ENCODE measurements around the gene B4GALNT4. TPM values are rescaled to one million over a fixed set of nuclear protein-coding genes. Genes with fewer than 3 reads are reported as not detected.
"Not testable (repeated sequence)": the region's sequence is repeated elsewhere in the genome, so short reads cannot be mapped to it uniquely, and the experiment has no call there.

The B4GALNT4 gene, protein sequence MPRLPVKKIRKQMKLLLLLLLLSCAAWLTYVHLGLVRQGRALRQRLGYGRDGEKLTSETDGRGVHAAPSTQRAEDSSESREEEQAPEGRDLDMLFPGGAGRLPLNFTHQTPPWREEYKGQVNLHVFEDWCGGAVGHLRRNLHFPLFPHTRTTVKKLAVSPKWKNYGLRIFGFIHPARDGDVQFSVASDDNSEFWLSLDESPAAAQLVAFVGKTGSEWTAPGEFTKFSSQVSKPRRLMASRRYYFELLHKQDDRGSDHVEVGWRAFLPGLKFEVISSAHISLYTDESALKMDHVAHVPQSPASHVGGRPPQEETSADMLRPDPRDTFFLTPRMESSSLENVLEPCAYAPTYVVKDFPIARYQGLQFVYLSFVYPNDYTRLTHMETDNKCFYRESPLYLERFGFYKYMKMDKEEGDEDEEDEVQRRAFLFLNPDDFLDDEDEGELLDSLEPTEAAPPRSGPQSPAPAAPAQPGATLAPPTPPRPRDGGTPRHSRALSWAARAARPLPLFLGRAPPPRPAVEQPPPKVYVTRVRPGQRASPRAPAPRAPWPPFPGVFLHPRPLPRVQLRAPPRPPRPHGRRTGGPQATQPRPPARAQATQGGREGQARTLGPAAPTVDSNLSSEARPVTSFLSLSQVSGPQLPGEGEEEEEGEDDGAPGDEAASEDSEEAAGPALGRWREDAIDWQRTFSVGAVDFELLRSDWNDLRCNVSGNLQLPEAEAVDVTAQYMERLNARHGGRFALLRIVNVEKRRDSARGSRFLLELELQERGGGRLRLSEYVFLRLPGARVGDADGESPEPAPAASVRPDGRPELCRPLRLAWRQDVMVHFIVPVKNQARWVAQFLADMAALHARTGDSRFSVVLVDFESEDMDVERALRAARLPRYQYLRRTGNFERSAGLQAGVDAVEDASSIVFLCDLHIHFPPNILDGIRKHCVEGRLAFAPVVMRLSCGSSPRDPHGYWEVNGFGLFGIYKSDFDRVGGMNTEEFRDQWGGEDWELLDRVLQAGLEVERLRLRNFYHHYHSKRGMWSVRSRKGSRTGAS
- total RNA-seq (2014; rRNA removed; shearing (Covaris generic)) = 2.8 and 9.4 TPM in 2 replicates

DNA sequence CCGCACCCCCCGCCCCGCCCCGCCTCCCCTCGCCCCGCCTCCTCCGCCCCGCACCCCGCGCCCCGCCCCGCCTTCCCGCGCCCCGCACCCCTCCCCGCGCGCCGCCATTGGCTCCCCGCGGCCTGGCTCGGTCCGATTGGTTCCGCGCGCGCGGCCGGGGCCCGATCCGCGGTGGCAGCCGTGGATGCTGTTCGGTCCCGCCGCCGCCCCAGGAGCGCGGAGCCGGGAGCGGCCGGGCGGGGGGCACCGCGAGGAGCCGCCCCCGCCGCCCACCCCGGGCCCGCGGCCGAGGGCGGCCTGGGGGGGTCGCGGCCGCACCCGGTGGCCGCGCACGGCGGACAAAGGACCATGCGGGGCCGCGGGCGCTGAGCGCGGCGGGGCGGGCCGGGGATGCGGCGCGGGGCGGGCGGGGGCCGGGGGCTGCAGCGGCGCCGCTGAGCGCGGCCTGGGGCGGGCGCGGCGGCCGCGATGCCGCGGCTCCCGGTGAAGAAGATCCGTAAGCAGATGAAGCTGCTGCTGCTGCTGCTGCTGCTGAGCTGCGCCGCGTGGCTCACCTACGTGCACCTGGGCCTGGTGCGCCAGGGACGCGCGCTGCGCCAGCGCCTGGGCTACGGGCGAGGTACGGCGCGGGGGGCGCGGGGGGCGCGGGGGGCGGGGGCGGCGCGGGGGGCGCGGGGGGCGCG is at the start of gene B4GALNT4:
Gene B4GALNT4, plus strand, starts transcription at position 164 of the 683 bp plus-strand sequence. Its CDS starts 305 bp downstream, at position 469.
- DNase-seq (ENCODE audit: low read depth) = no peak

DNA sequence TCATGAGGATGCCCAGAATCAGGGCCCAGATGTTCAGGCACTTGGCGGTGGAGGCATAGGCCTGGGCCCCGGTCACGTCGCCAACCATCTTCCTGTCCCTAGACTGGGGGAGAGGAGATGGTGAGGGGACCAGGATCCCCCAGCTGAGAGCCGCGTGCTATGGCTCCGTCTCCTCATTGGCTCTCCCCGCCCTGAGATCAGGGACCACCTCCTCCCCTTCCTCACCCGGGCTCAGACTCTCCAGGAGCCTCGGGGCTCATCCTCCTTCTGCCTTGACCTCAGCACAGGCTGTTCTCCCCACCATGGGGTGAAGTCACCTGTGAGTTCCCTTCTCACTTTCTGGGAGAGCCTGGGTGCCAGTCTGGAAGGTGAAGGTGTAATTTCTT is 49.4 kb upstream of the B4GALNT4 start:
- DNase-seq (ENCODE audit: low read depth) = not testable (repeated sequence)

- DNase-seq (ENCODE audit: low read depth) = no peak
Measured at GRCh38 chr11:324156-324555, 45.1 kb upstream of the B4GALNT4 start.

GRCh38 chr11:324593-325517 is 44.4 kb upstream of the B4GALNT4 start:
- DNase-seq (ENCODE audit: low read depth) = not testable (repeated sequence)

- DNase-seq (ENCODE audit: low read depth) = no peak
Measured at GRCh38 chr11:325796-326591, 43.3 kb upstream of the B4GALNT4 start.

- no peak for DNase-seq (ENCODE audit: low read depth)
Measured at GRCh38 chr11:326592-326841, 42.8 kb upstream of the B4GALNT4 start.

GRCh38 chr11:326842-327580 is 42.3 kb upstream of the B4GALNT4 start:
- DNase-seq (ENCODE audit: low read depth) = no peak

DNA sequence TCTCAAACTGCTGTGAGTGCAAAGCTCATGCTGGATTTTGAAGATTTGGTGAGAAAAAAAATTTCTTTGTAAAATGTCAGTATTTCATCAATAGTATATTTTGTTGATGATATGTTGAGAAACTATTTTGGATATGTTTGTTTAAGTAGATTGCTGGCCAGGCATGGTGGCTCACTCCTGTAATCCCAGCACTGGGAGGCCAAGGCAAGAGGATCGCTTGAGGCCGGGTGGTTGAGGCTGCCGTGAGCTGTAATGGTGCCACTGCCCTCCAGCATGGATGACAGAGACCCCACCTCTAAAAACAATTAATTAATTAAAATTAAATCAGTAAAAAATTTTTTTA is 41.7 kb upstream of the B4GALNT4 start:
- no peak for DNase-seq (ENCODE audit: low read depth)

GRCh38 chr11:328012-328411 is 41.3 kb upstream of the B4GALNT4 start:
- no peak for DNase-seq (ENCODE audit: low read depth)

DNA sequence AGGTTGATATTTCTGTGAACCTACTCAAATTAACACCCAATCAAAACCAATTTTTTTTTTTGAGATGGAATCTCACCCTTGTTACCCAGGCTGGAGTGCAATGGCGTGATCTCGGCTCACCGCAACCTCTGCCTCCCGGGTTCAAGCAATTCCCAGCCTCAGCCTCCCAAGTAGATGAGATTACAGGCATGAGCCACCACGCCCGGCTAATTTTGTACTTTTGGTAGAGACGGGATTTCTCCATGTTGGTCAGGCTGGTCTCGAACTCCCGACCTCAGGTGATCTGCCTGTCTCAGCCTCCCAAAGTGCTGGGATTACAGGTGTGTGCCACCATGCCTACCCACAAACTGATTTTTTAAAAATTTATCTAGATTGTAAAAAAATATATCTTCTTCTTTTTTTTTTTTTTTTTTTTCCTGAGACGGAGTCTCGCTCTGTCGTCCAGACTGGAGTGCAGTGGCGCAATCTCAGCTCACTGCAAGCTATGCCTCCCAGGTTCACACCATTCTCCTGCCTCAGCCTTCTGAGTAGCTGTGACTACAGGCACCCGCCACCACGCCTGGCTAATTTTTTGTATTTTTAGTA is 40.7 kb upstream of the B4GALNT4 start:
- not testable (repeated sequence) for DNase-seq (ENCODE audit: low read depth)

- DNase-seq (ENCODE audit: low read depth) = no peak
Measured at GRCh38 chr11:329886-330253, 39.4 kb upstream of the B4GALNT4 start.

GRCh38 chr11:330307-330693 is 39.0 kb upstream of the B4GALNT4 start:
- no peak for DNase-seq (ENCODE audit: low read depth)

GRCh38 chr11:330694-331357 is 38.5 kb upstream of the B4GALNT4 start:
- DNase-seq (ENCODE audit: low read depth) = no peak

- no peak for DNase-seq (ENCODE audit: low read depth)
Measured at GRCh38 chr11:331358-332060, 37.8 kb upstream of the B4GALNT4 start.

DNA sequence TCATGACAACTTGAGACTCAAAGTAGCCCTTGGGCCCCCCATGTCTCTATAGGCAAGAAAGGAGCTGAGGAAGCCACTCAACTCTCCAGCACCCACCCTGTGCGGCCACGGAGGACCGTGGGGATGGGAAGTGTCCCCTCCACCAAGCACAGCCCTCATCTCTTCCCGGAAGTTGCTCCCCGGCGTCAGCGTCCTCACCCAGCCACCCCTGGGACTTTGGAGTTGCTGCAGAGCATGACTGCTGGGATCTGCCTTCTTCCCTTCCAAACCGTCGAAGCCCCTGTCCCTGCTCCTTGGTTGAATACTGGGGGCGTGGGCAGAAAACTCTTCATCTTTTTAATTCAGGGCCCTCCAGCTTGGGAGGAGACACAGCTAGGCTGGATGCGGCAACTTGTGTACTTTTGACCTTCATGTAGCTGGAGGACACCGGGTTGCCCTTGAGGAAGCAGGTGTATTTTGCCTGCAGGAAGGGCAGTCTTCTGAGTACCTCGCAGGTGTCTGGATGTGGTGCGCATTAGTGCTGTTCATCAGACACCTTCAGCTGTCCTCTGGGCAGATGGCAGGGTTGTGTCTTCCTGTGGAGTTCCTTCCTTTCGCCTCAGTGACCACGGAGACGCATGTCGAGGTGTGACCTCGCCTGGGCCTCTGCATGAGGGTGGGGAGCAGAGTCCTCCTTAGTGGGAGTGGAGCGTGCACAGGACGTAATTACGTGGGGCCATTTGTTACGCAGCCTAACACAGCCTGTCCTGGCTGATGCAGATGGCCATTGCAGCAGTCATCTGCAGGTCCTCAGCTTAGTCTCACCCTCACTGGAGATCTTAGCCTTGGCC is 36.4 kb upstream of the B4GALNT4 start:
- DNase-seq (ENCODE audit: low read depth) = no peak

DNA sequence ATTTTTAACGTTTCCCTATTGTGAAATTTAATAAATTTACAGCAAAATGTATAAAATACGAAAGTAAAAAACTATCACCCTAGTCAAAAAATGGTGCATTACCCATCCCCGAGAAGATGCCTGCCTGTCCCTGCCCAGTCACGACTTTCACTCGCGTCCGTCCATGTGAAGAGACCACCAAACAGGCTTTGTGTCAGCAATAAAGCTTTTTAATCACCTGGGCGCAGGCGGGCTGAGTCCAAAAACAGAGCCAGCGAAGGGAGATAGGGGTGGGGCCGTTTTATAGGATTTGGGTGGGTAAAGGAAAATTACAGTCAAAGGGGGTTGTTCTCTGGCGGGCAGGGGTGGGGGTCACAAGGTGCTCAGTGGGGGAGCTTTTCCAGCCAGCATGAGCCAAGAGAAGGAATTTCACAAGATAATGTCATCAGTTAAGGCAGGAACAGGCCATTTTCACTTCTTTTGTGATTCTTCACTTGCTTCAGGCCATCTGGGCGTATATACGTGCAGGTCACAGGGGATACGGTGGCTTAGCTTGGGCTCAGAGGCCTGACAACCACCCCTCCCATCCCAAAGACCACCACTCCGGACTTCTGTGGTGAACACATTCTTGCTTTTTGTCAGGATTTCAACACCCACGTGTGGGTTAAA is 35.6 kb upstream of the B4GALNT4 start:
- DNase-seq (ENCODE audit: low read depth) = not testable (repeated sequence)
